NCI-H1105 (cell line): ENCODE results near the gene HYAL1.

Source experiments
- DNase-seq: peaks from one replicate; lab custom pipeline; 2025; lab: John Stamatoyannopoulos, UW

The HYAL1 gene

GRCh38 chr3:50334339-50335075 is 31.1 kb upstream of the HYAL1 start:
- DNase-seq: no peak

GRCh38 chr3:50333744-50334328 is 30.5 kb upstream of the HYAL1 start:
- DNase-seq: no peak

GRCh38 chr3:50331364-50331907 is 28.1 kb upstream of the HYAL1 start:
- no peak for DNase-seq

GRCh38 chr3:50330330-50330729 is 27.0 kb upstream of the HYAL1 start:
- DNase-seq: no peak

GRCh38 chr3:50327943-50328691 is 24.7 kb upstream of the HYAL1 start, which contains the start of gene TUSC2:
Gene TUSC2 (minus strand): TSS chr3:50328223. CDS start chr3:50328099, 124 bp downstream.
- DNase-seq: peak; percentile 93

- no peak for DNase-seq
Measured at GRCh38 chr3:50327129-50327528, 23.8 kb upstream of the HYAL1 start.

GRCh38 chr3:50326182-50326541 is 22.8 kb upstream of the HYAL1 start:
- no peak for DNase-seq

- DNase-seq: no peak
Measured at GRCh38 chr3:50325497-50326181, 22.3 kb upstream of the HYAL1 start.

- DNase-seq: no peak
Measured at GRCh38 chr3:50325113-50325480, 21.7 kb upstream of the HYAL1 start.

- DNase-seq: no peak
Measured at GRCh38 chr3:50324351-50325112, 21.2 kb upstream of the HYAL1 start.

- DNase-seq: no peak
Measured at GRCh38 chr3:50323614-50324199, 20.3 kb upstream of the HYAL1 start.

GRCh38 chr3:50323092-50323600 is 19.8 kb upstream of the HYAL1 start:
- DNase-seq: no peak

GRCh38 chr3:50322386-50323091 is 19.2 kb upstream of the HYAL1 start, which contains the start of gene HYAL2:
Gene HYAL2 (minus strand): TSS chr3:50322745. CDS start chr3:50320489, 2,256 bp downstream.
- peak; percentile 51 for DNase-seq

- DNase-seq: no peak
Measured at GRCh38 chr3:50322115-50322385, 18.7 kb upstream of the HYAL1 start.

GRCh38 chr3:50321336-50322114 is 18.2 kb upstream of the HYAL1 start:
- DNase-seq: peak; percentile 79

GRCh38 chr3:50320853-50321335 is 17.5 kb upstream of the HYAL1 start:
- peak; percentile 46 for DNase-seq

- no peak for DNase-seq
Measured at GRCh38 chr3:50319894-50320625, 16.7 kb upstream of the HYAL1 start.

GRCh38 chr3:50319181-50319893 is 16.0 kb upstream of the HYAL1 start:
- no peak for DNase-seq
